MM.1S (cell line): ENCODE data around the gene STAU1.
"Not testable (repeated sequence)": the region's sequence is repeated elsewhere in the genome, so short reads cannot be mapped to it uniquely, and the experiment has no call there.

Experiments
- DNase-seq: peaks from one replicate; pipeline ENCODE4 v3.0.0-alpha.2; 2015
- H2AFZ ChIP-seq: fragments of 300-600 bp; sonication (generic); 2 replicates; pipeline ENCODE4 v1.6.0; 2016; ENCODE audit warnings: antibody characterized with exemption, low read length
- H3F3A ChIP-seq: fragments of 300-600 bp; sonication (generic); 2 replicates; pipeline ENCODE4 v1.6.1; 2016; ENCODE audit warnings: mild to moderate bottlenecking, antibody characterized with exemption, low read length, moderate library complexity, mixed read lengths; ENCODE audit not compliant: insufficient read depth
- H3K27ac ChIP-seq: fragments of 300-600 bp; sonication (generic); 2 replicates; pipeline ENCODE4 v1.5.1; 2016; ENCODE audit warnings: mild to moderate bottlenecking, low read length
- H3K27me3 ChIP-seq: fragments of 300-600 bp; sonication (generic); replicated peaks from 2 replicates; pipeline ENCODE4 v1.6.0; 2016; ENCODE audit warnings: low read length; ENCODE audit not compliant: insufficient read depth
- H3K36me3 ChIP-seq: fragments of 300-600 bp; sonication (generic); replicated peaks from 2 replicates; pipeline ENCODE4 v1.6.1; 2016; ENCODE audit warnings: mild to moderate bottlenecking, low read length, mixed read lengths; ENCODE audit not compliant: insufficient read depth
- H3K4me1 ChIP-seq: fragments of 300-600 bp; sonication (generic); 2 replicates; pipeline ENCODE4 v1.6.1; 2016; ENCODE audit warnings: low read length, mixed read lengths
- H3K4me2 ChIP-seq: fragments of 300-600 bp; sonication (generic); 2 replicates; pipeline ENCODE4 v1.6.0; 2016; ENCODE audit warnings: low read depth, low read length
- H3K4me3 ChIP-seq: fragments of 300-600 bp; sonication (generic); 2 replicates; pipeline ENCODE4 v1.5.1; 2016; ENCODE audit warnings: low read length, mixed read lengths
- H3K79me2 ChIP-seq: fragments of 300-600 bp; sonication (generic); 2 replicates; pipeline ENCODE4 v1.6.1; 2016; ENCODE audit warnings: mixed run types, low read length, mixed read lengths
- H3K9ac ChIP-seq: fragments of 300-600 bp; sonication (generic); 2 replicates; pipeline ENCODE4 v1.6.1; 2016; ENCODE audit warnings: low read length, mixed read lengths
- H3K9me2 ChIP-seq: fragments of 300-600 bp; sonication (generic); replicated peaks from 2 replicates; pipeline ENCODE4 v1.6.1; 2016; ENCODE audit warnings: mild to moderate bottlenecking, low read length, mixed read lengths; ENCODE audit not compliant: insufficient read depth
- H3K9me3 ChIP-seq: fragments of 300-600 bp; sonication (generic); replicated peaks from 2 replicates; pipeline ENCODE4 v1.6.1; 2016; ENCODE audit warnings: mild to moderate bottlenecking, low read length, mixed read lengths; ENCODE audit not compliant: insufficient read depth
- H4K20me1 ChIP-seq: fragments of 300-600 bp; sonication (generic); 2 replicates; pipeline ENCODE4 v1.6.1; 2016; ENCODE audit warnings: mild to moderate bottlenecking, low read length, moderate library complexity, mixed read lengths; ENCODE audit not compliant: insufficient read depth
- EZH2 ChIP-seq: fragments of 300-600 bp; sonication (generic); optimal IDR thresholded peaks from 2 replicates; pipeline ENCODE3; 2017; ENCODE audit warnings: low read depth, mild to moderate bottlenecking, antibody characterized with exemption, low read length, mixed read lengths
- EZH2phosphoT487 ChIP-seq: fragments of 300-600 bp; sonication (generic); IDR thresholded peaks from 2 replicates; pipeline ENCODE4 v1.6.1; 2018; ENCODE audit warnings: antibody characterized with exemption, low read length
- TF ChIP-seq, protein P1 (sequence below): fragments of 300-600 bp; sonication (generic); IDR thresholded peaks from 2 replicates; pipeline ENCODE4 v1.5.1; 2016; ENCODE audit warnings: antibody characterized with exemption, low read length, mixed read lengths

Gene STAU1

GRCh38 chr20:49103647-49104364, 84.3 kb downstream of the STAU1 start:
- no peak overlapping the region for H3K27ac ChIP-seq
- H3K4me2 ChIP-seq, result no peak overlapping the region
- no peaks in the 10 kb centered on the region for H3K4me1 ChIP-seq
- H3F3A ChIP-seq, result no peaks in the 10 kb centered on the region; the same call in 1 of the 2 replicates
- no peak overlapping the region for H3K4me3 ChIP-seq
- DNase-seq, result no peak
- H4K20me1 ChIP-seq, result no peaks in the 10 kb centered on the region
- no peaks in the 10 kb centered on the region for H3K9me2 ChIP-seq
- H2AFZ ChIP-seq, result no peak overlapping the region
- H3K79me2 ChIP-seq, result 0 out of 2 replicates have a peak, but pooled peaks cover 7% of the 10 kb centered on the region
- H3K9me3 ChIP-seq, result no peaks in the 10 kb centered on the region
- peaks cover 3% of the 10 kb centered on the region; the same call in 1 of the 2 replicates for H3K36me3 ChIP-seq
- TF ChIP-seq EZH2 (no peak), EZH2phosphoT487 (no peak)
- TF ChIP-seq, protein P1, sequence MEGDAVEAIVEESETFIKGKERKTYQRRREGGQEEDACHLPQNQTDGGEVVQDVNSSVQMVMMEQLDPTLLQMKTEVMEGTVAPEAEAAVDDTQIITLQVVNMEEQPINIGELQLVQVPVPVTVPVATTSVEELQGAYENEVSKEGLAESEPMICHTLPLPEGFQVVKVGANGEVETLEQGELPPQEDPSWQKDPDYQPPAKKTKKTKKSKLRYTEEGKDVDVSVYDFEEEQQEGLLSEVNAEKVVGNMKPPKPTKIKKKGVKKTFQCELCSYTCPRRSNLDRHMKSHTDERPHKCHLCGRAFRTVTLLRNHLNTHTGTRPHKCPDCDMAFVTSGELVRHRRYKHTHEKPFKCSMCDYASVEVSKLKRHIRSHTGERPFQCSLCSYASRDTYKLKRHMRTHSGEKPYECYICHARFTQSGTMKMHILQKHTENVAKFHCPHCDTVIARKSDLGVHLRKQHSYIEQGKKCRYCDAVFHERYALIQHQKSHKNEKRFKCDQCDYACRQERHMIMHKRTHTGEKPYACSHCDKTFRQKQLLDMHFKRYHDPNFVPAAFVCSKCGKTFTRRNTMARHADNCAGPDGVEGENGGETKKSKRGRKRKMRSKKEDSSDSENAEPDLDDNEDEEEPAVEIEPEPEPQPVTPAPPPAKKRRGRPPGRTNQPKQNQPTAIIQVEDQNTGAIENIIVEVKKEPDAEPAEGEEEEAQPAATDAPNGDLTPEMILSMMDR, result no peak
- H3K9ac ChIP-seq, result no peak overlapping the region
- no peaks in the 10 kb centered on the region for H3K27me3 ChIP-seq

- no peaks in the 10 kb centered on the region for H3K9me2 ChIP-seq
- H3K4me3 ChIP-seq, result no peak overlapping the region
- H3K79me2 ChIP-seq, result peaks cover 9% of the 10 kb centered on the region; the same call in 1 of the 2 replicates
- no peak for TF ChIP-seq EZH2
- TF ChIP-seq, protein P1, result no peak
- no peak for TF ChIP-seq EZH2phosphoT487
- no peaks in the 10 kb centered on the region; the same call in 1 of the 2 replicates for H3F3A ChIP-seq
- H3K36me3 ChIP-seq, result peaks cover 3% of the 10 kb centered on the region; the same call in 1 of the 2 replicates
- H3K4me2 ChIP-seq, result no peak overlapping the region
- DNase-seq, result no peak
- no peaks in the 10 kb centered on the region for H3K27me3 ChIP-seq
- no peaks in the 10 kb centered on the region for H3K9me3 ChIP-seq
- H4K20me1 ChIP-seq, result no peaks in the 10 kb centered on the region
- no peak overlapping the region for H2AFZ ChIP-seq
- H3K4me1 ChIP-seq, result no peaks in the 10 kb centered on the region
- H3K27ac ChIP-seq, result no peak overlapping the region
- H3K9ac ChIP-seq, result no peak overlapping the region
These were observed 85.1 kb downstream of the STAU1 start for GRCh38 chr20:49103019-49103418.

DNA sequence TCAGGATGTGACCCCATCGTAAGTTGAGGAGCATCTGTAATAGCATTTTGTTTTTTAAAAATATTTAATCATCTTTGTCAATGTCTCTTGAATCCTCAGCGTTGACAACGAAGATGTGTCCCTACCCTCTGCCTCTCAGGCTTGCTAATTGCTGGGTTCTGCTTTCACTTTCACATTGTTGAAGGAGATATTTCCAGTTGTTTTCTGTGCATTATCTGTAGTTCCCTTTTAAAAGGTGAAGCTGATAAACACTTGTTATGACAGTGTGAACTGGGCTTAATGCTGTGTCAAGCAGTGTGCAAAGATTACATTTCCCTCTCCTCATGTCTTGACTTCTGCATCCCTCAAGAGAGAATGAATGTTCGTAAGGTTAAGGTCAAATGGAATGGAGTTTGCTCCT, 87.2 kb downstream of the STAU1 start:
- Histone ChIP-seq H2AFZ (no peak overlapping the region), H3K4me1 (no peaks in the 10 kb centered on the region), H3K4me2 (no peak overlapping the region), H4K20me1 (no peaks in the 10 kb centered on the region), H3K79me2 (peaks cover 20% of the 10 kb centered on the region), H3K9me3 (no peaks in the 10 kb centered on the region), H3K27me3 (no peaks in the 10 kb centered on the region), H3K36me3 (peaks cover 8% of the 10 kb centered on the region; the same call in 1 of the 2 replicates), H3K9me2 (no peaks in the 10 kb centered on the region), H3F3A (no peaks in the 10 kb centered on the region), H3K27ac (no peak overlapping the region), H3K4me3 (no peak overlapping the region), H3K9ac (no peak overlapping the region)
- TF ChIP-seq, protein P1, result no peak
- TF ChIP-seq EZH2phosphoT487 (no peak), EZH2 (no peak)
- DNase-seq, result peak; percentile 21

GRCh38 chr20:49100292-49100691, 87.8 kb downstream of the STAU1 start:
- not testable (repeated sequence) for H3K4me1 ChIP-seq, H3K27me3 ChIP-seq, H3K9me3 ChIP-seq, H3F3A ChIP-seq, H2AFZ ChIP-seq, H3K27ac ChIP-seq, H3K9ac ChIP-seq, DNase-seq, H3K4me3 ChIP-seq, H3K36me3 ChIP-seq, H3K4me2 ChIP-seq, H3K9me2 ChIP-seq, H4K20me1 ChIP-seq
- peaks cover 20% of the 10 kb centered on the region for H3K79me2 ChIP-seq
